Osteoblast (primary cell): ENCODE measurements around the gene AACS. TPM values are rescaled to one million over a fixed set of nuclear protein-coding genes. Genes with fewer than 3 reads are reported as not detected.

Experiments
- DNase-seq: peaks from one replicate; pipeline ENCODE4 v3.0.0; 2011; ENCODE audit warnings: low spot score, mixed read lengths; ENCODE audit not compliant: insufficient read length; ENCODE audit errors: missing footprints
- H2AFZ ChIP-seq: 2 replicates; pipeline ENCODE4 v1.6.0; 2011; ENCODE audit warnings: mild to moderate bottlenecking, low read length
- H3K27ac ChIP-seq: 2 replicates; pipeline ENCODE4 v1.5.1; 2011; ENCODE audit warnings: mild to moderate bottlenecking, low read depth, low read length, moderate library complexity
- H3K27me3 ChIP-seq: 2 replicates; pipeline ENCODE4 v1.6.0; 2012; ENCODE audit warnings: mild to moderate bottlenecking, control low read depth, inconsistent platforms, low read length, moderate library complexity; ENCODE audit not compliant: insufficient read depth
- H3K36me3 ChIP-seq: 2 replicates; pipeline ENCODE4 v1.5.1; 2011; ENCODE audit warnings: mild to moderate bottlenecking, low read length, control low read depth, moderate library complexity; ENCODE audit not compliant: insufficient read depth
- H3K4me1 ChIP-seq: 2 replicates; pipeline ENCODE4 v1.5.1; 2011; ENCODE audit warnings: mild to moderate bottlenecking, low read length, control low read depth, moderate library complexity; ENCODE audit not compliant: insufficient read depth
- H3K4me2 ChIP-seq: 2 replicates; pipeline ENCODE4 v1.6.0; 2011; ENCODE audit warnings: mild to moderate bottlenecking, low read length; ENCODE audit not compliant: insufficient read depth
- H3K4me3 ChIP-seq: fragments of 200-600 bp; sonication (generic); 3 replicates; pipeline ENCODE4 v1.5.1; 2012; ENCODE audit warnings: mild to moderate bottlenecking, low read length, inconsistent platforms; ENCODE audit not compliant: insufficient read depth
- H3K79me2 ChIP-seq: 2 replicates; pipeline ENCODE4 v1.6.0; 2012; ENCODE audit warnings: mild to moderate bottlenecking, low read length, control low read depth, inconsistent platforms; ENCODE audit not compliant: insufficient read depth
- H3K9me3 ChIP-seq: 2 replicates; pipeline ENCODE4 v1.5.1; 2011; ENCODE audit warnings: low read depth, low read length, control low read depth
- H4K20me1 ChIP-seq: 2 replicates; pipeline ENCODE4 v1.6.0; 2012; ENCODE audit warnings: mild to moderate bottlenecking, low read length, control low read depth; ENCODE audit not compliant: insufficient read depth
- total RNA-seq: library from RNA; depleted of rRNA; stranded (reverse); fragments of >200 nt; gene quantifications from 2 replicates; pipeline ENCODE4 v1.2.3, GENCODE V29; 2012
- TF ChIP-seq, protein P1 (sequence below): IDR thresholded peaks from 2 replicates; pipeline ENCODE4 v1.5.1; 2011; ENCODE audit warnings: mild to moderate bottlenecking, low read depth, low read length, moderate library complexity; ENCODE audit errors: extremely low read depth

AACS gene
- total RNA-seq, 1 donor: 26.4 TPM

DNA sequence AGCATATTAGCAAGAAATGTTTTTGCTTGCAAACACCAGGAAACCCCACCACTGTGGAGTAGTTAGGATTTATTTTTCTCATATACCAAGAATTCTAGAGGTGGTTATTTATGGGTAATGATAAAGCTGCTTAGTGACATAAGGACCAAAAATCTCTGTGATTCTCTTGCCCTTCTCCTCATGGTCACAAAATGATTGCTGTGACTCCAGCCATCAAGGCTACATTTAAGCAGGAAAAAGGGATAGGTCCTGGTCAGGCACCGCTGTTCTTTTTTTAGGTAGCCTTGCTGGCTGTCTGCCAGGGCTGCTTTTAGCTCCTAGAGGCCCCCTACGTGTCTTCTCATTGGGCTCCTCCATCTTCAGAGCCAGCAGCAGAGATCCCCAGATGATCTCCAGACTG lies 104.2 kb downstream of the AACS start:
- no peak overlapping the region for H2AFZ ChIP-seq

DNA sequence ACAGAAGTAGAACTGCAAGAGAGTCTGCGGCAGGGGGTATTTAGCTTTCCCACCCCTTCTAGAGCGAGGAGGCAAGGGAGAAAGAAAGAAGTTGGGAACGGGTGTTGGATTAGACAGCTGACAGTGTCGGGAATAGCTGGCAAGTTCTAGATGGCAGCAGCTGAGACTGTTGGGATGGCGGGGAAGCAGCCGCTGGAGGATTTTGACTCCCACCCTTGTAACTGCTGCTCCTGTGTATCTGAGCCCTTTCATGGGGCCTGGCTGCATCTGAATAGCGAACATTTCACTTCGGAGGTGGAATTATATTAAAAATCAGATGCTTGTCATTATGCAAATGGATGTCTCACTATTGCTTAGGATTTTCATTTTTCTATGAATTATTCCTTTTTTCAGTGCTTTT lies 104.6 kb downstream of the AACS start:
- Histone ChIP-seq H3K27ac (no peak overlapping the region), H3K4me1 (no peaks in the 10 kb centered on the region), H3K79me2 (no peaks in the 10 kb centered on the region), H3K36me3 (no peaks in the 10 kb centered on the region), H3K27me3 (no peaks in the 10 kb centered on the region), H4K20me1 (no peaks in the 10 kb centered on the region), H3K4me3 (no peak overlapping the region), H2AFZ (no peak overlapping the region), H3K9me3 (no peaks in the 10 kb centered on the region), H3K4me2 (no peak overlapping the region)
- DNase-seq: no peak
- TF ChIP-seq, protein P1, sequence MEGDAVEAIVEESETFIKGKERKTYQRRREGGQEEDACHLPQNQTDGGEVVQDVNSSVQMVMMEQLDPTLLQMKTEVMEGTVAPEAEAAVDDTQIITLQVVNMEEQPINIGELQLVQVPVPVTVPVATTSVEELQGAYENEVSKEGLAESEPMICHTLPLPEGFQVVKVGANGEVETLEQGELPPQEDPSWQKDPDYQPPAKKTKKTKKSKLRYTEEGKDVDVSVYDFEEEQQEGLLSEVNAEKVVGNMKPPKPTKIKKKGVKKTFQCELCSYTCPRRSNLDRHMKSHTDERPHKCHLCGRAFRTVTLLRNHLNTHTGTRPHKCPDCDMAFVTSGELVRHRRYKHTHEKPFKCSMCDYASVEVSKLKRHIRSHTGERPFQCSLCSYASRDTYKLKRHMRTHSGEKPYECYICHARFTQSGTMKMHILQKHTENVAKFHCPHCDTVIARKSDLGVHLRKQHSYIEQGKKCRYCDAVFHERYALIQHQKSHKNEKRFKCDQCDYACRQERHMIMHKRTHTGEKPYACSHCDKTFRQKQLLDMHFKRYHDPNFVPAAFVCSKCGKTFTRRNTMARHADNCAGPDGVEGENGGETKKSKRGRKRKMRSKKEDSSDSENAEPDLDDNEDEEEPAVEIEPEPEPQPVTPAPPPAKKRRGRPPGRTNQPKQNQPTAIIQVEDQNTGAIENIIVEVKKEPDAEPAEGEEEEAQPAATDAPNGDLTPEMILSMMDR: no peak

More for the DNA sequence above, 104.2 kb downstream of the AACS start:
- Histone ChIP-seq H3K4me3 (no peak overlapping the region), H3K4me2 (no peak overlapping the region), H3K27ac (no peak overlapping the region), H3K36me3 (no peaks in the 10 kb centered on the region), H3K27me3 (no peaks in the 10 kb centered on the region), H3K9me3 (no peaks in the 10 kb centered on the region), H3K4me1 (no peaks in the 10 kb centered on the region), H4K20me1 (no peaks in the 10 kb centered on the region), H3K79me2 (no peaks in the 10 kb centered on the region)
- no peak for DNase-seq
- TF ChIP-seq, protein P1: no peak

DNA sequence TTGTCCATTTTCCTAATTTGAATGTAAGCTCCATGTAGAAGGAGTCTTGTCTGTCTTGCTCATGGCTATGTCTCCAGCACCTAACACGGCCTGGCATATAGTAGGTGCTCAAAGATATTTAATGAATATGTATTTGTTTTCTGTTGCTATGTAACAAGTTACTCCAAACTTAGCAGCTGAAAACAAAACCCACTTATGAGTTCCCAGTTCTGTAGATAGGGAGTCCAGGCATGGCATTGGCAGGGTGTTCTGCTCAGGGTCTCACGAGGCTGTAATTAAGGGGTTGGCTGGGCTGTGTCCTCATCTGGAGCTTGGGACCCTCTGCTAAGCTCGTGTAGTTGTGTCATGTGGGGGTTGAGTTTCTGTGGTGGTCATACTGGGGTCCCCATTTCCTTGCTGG lies 106.0 kb downstream of the AACS start:
- Histone ChIP-seq H3K4me2 (no peak overlapping the region), H3K36me3 (no peaks in the 10 kb centered on the region), H4K20me1 (no peaks in the 10 kb centered on the region), H3K27ac (no peak overlapping the region), H3K4me3 (no peak overlapping the region), H3K79me2 (no peaks in the 10 kb centered on the region), H3K27me3 (no peaks in the 10 kb centered on the region), H2AFZ (no peak overlapping the region), H3K4me1 (no peaks in the 10 kb centered on the region), H3K9me3 (no peaks in the 10 kb centered on the region)
- TF ChIP-seq, protein P1: no peak
- DNase-seq: no peak

DNA sequence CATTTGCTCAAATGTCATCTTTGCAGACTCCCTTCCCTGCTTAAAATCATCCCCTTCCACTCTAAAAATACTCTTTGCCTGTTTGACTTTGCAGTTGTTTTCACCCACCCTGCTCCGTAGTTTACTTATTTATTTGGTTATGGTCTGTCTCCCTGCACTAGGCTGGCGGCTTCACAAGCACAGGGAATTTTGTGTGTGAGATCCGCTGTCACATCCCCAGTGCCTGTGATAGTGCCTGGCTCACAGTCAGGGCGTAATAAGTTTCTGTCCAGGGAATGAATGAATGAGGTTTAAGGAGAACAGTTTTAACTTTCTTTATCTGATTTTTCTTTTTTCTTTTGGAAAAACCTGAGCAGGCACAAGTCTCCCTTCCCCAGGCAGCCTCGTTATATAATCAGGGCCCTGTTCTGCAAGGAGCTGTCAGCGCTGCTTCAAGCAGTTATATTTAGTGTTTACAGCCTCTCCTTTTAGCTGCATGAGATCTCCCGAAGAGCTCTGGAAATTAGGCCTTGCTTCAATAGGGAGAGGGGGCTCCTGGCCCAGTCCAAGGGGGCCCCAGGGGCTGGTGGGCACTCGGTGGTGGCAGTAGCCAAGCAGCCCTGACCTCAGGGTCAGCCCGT lies 107.1 kb downstream of the AACS start:
- DNase-seq: no peak
- no peaks in the 10 kb centered on the region for H4K20me1 ChIP-seq
- H3K9me3 ChIP-seq: no peaks in the 10 kb centered on the region
- H3K4me2 ChIP-seq: no peak overlapping the region
- no peaks in the 10 kb centered on the region for H3K4me1 ChIP-seq
- no peaks in the 10 kb centered on the region for H3K27me3 ChIP-seq
- H2AFZ ChIP-seq: no peak overlapping the region
- no peaks in the 10 kb centered on the region for H3K36me3 ChIP-seq
- H3K27ac ChIP-seq: no peak overlapping the region
- H3K79me2 ChIP-seq: no peaks in the 10 kb centered on the region
- no peak overlapping the region for H3K4me3 ChIP-seq
- TF ChIP-seq, protein P1: no peak
